Trophoblast cell (in vitro differentiated cells and primary cell): ENCODE results near the gene IGF2R.
A peak's percentile ranks its signal among the peaks of the same experiment; 100 is the strongest.

Experiments used
- DNase-seq, 2 donors: peaks; one replicate each; pipeline ENCODE4 v3.0.0-alpha.2; 2016
- H2AFZ ChIP-seq: 2 replicates; pipeline ENCODE4 v1.6.1; 2013; ENCODE audit warnings: low read length, moderate library complexity, mild to moderate bottlenecking; ENCODE audit not compliant: insufficient read depth, poor library complexity
- H2AK5ac ChIP-seq: 2 replicates; pipeline ENCODE4 v1.6.1; 2013; ENCODE audit warnings: mild to moderate bottlenecking, low read length
- H2BK120ac ChIP-seq: 2 replicates; pipeline ENCODE4 v1.6.1; 2013; ENCODE audit warnings: low read length, mild to moderate bottlenecking, moderate library complexity; ENCODE audit not compliant: insufficient read depth, poor library complexity
- H2BK12ac ChIP-seq: 2 replicates; pipeline ENCODE4 v1.6.1; 2013; ENCODE audit warnings: mild to moderate bottlenecking, low read length, moderate library complexity
- H2BK5ac ChIP-seq: 2 replicates; pipeline ENCODE4 v1.6.1; 2013; ENCODE audit warnings: low read length, low read depth, moderate library complexity, mild to moderate bottlenecking; ENCODE audit not compliant: poor library complexity
- H3K14ac ChIP-seq: 2 replicates; pipeline ENCODE4 v1.6.1; 2013; ENCODE audit warnings: mild to moderate bottlenecking, low read length
- H3K18ac ChIP-seq: 2 replicates; pipeline ENCODE4 v1.6.1; 2013; ENCODE audit warnings: mild to moderate bottlenecking, low read length
- H3K23ac ChIP-seq: 2 replicates; pipeline ENCODE4 v1.6.1; 2013; ENCODE audit warnings: low read length
- H3K27ac ChIP-seq: 2 replicates; pipeline ENCODE4 v1.5.1; 2013; ENCODE audit warnings: low read depth, mild to moderate bottlenecking, inconsistent platforms, low read length, moderate library complexity
- H3K27me3 ChIP-seq: 2 replicates; pipeline ENCODE4 v1.6.1; 2013; ENCODE audit warnings: inconsistent platforms, mild to moderate bottlenecking, low read length, moderate library complexity; ENCODE audit not compliant: insufficient read depth
- H3K36me3 ChIP-seq, 2 experiments: 1 replicate in 1 of 2; 2 replicates in 1 of 2; pipeline ENCODE4 v1.6.1; 2013; ENCODE audit warnings: low read length in 2 of 2, mild to moderate bottlenecking in 2 of 2, moderate library complexity in 1 of 2; ENCODE audit not compliant: insufficient read depth in 2 of 2, control insufficient read depth in 1 of 2
- H3K4ac ChIP-seq: 2 replicates; pipeline ENCODE4 v1.6.1; 2013; ENCODE audit warnings: low read depth, mild to moderate bottlenecking, low read length, moderate library complexity
- H3K4me1 ChIP-seq, 2 experiments: 1 replicate in 1 of 2; 2 replicates in 1 of 2; pipeline ENCODE4 v1.6.1; 2013; ENCODE audit warnings: low read length in 2 of 2, mild to moderate bottlenecking in 2 of 2, moderate library complexity in 1 of 2; ENCODE audit not compliant: insufficient read depth in 2 of 2, control insufficient read depth in 1 of 2
- H3K4me2 ChIP-seq: 2 replicates; pipeline ENCODE4 v1.6.1; 2013; ENCODE audit warnings: inconsistent platforms, mild to moderate bottlenecking, low read length, moderate library complexity
- H3K4me3 ChIP-seq: 2 replicates; pipeline ENCODE4 v1.5.1; 2013; ENCODE audit warnings: mild to moderate bottlenecking, low read depth, low read length, inconsistent platforms
- H3K79me1 ChIP-seq: one replicate; pipeline ENCODE4 v1.6.1; 2013; ENCODE audit warnings: low read length
- H3K79me2 ChIP-seq: 2 replicates; pipeline ENCODE4 v1.6.1; 2013; ENCODE audit warnings: low read length, mild to moderate bottlenecking; ENCODE audit not compliant: control insufficient read depth, insufficient read depth, poor library complexity
- H3K9ac ChIP-seq: 2 replicates; pipeline ENCODE4 v1.6.1; 2013; ENCODE audit warnings: mild to moderate bottlenecking, low read length
- H3K9me3 ChIP-seq: 2 replicates; pipeline ENCODE4 v1.6.1; 2013; ENCODE audit warnings: low read depth, mild to moderate bottlenecking, control low read depth, inconsistent platforms, low read length; ENCODE audit not compliant: insufficient read depth
- H4K12ac ChIP-seq: 2 replicates; pipeline ENCODE4 v1.6.1; 2013; ENCODE audit warnings: low read depth, mild to moderate bottlenecking, low read length, moderate library complexity
- H4K8ac ChIP-seq: 2 replicates; pipeline ENCODE4 v1.6.1; 2013; ENCODE audit warnings: low read depth, mild to moderate bottlenecking, low read length, moderate library complexity
- H4K91ac ChIP-seq: one replicate; pipeline ENCODE4 v1.6.1; 2013; ENCODE audit warnings: low read depth, mild to moderate bottlenecking, low read length, moderate library complexity
- WGBS: extraction: QIAGEN DNeasy Blood & Tissue Kit; methylation state at CpG from one replicate; pipeline ENCODE4 v1.1.7; 2013; ENCODE audit warnings: missing lambda C conversion rate; ENCODE audit not compliant: insufficient read length, insufficient coverage; ENCODE audit errors: extremely low coverage; 5-methylcytosine and 5-hydroxymethylcytosine counted together

IGF2R gene

DNA sequence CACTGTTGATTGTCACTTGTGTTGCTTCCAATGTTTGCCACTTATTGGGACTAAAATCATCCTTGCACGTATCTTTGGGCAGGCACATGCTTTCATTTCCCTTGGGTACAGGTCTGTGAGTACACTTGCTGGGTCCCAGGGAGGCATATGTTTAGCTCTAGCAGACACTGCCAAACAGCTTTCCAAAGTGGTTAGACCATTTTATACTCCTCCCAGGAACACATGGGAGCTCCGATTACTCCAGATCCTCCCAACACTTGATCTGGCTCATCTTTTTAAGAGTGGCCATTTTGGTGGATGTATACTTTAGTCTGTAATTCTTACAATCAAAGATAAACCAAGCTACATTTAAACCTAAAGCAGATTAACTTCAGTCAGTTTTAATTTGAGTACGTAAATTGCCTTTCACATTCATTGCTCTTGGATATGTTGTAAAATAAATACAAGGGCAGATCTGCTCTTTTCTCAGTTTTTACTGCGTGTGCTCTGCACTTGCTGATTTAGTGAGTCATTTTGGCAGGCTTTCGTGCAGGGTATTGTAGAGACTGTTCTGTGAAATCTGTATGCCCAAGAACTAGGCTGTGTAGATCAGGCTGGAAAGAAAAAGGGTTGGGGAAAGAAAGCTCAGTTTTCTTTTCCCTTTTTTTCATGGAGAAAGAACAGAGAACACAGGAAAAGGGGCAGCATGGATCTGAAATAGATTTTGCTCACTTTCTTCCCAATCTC lies 172.3 kb downstream of the IGF2R start:
- no peak overlapping the region for H3K4ac ChIP-seq
- no peak overlapping the region for H2BK120ac ChIP-seq
- no peak overlapping the region for H4K8ac ChIP-seq
- no peak overlapping the region for H2AK5ac ChIP-seq
- no peak overlapping the region for H2AFZ ChIP-seq
- no peak overlapping the region for H3K14ac ChIP-seq
- no peaks in the 10 kb centered on the region for H3K27me3 ChIP-seq
- H3K18ac ChIP-seq = no peak overlapping the region
- no peaks in the 10 kb centered on the region for H3K79me1 ChIP-seq
- no peak for DNase-seq
- H2BK12ac ChIP-seq = no peak overlapping the region
- H3K9ac ChIP-seq = no peak overlapping the region
- H3K4me1 ChIP-seq = peaks cover 6 to 12% of the 10 kb centered on the region in 2 experiments
- no peak overlapping the region for H3K4me3 ChIP-seq
- H2BK5ac ChIP-seq = no peak overlapping the region
- H3K4me2 ChIP-seq = no peak overlapping the region
- H3K36me3 ChIP-seq = peaks cover 4% of the 10 kb centered on the region in 2 experiments
- H3K9me3 ChIP-seq = peaks cover 1% of the 10 kb centered on the region
- no CpG with 5 or more reads among the region's 5 CpGs for WGBS
- H3K23ac ChIP-seq = no peak overlapping the region
- H3K79me2 ChIP-seq = no peaks in the 10 kb centered on the region
- no peak overlapping the region for H3K27ac ChIP-seq
- H4K91ac ChIP-seq = no peak overlapping the region
- H4K12ac ChIP-seq = no peak overlapping the region

DNA sequence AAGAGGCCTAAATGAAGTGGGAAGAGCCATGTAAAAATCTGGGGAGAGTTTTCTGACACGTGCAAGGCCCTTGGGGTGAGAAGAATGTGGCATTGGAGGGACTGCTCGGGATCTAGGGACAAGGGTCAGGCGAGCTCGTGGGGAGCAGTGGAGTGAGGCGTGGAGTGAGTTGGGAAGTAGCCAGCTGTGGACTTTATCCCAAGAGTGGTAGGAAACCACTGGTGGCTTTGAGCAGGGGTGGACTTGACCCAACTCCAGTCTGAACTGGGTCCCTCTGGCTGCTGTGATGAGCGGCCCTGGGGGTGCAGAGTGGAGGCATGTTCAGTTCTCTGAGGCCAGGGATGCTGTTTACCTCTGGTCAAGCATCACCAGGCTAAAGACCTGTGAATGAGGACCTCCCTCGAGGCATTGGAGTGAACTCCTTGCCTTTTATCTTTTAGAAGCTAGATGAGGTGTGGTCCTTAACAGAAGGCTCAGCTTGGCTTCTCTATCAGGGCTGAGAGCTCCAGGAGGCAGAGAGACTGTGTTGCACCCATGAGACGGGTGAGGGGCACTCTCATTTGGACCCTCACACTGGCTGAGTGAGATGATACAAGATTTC lies 173.3 kb downstream of the IGF2R start:
- H2BK12ac ChIP-seq = no peak overlapping the region
- H2BK5ac ChIP-seq = no peak overlapping the region
- no peak overlapping the region for H3K4me3 ChIP-seq
- no peak overlapping the region for H2AFZ ChIP-seq
- no peak overlapping the region for H3K9ac ChIP-seq
- no peak overlapping the region for H2BK120ac ChIP-seq
- no peak overlapping the region for H3K4me2 ChIP-seq
- H3K27me3 ChIP-seq = no peaks in the 10 kb centered on the region
- no peaks in the 10 kb centered on the region for H3K79me1 ChIP-seq
- no peak overlapping the region for H4K12ac ChIP-seq
- no peak overlapping the region for H4K8ac ChIP-seq
- no CpG with 5 or more reads among the region's 8 CpGs for WGBS
- peaks cover 4% of the 10 kb centered on the region in 2 experiments for H3K36me3 ChIP-seq
- peaks cover 1% of the 10 kb centered on the region for H3K9me3 ChIP-seq
- no peaks in the 10 kb centered on the region for H3K79me2 ChIP-seq
- no peak overlapping the region for H3K27ac ChIP-seq
- no peak overlapping the region for H4K91ac ChIP-seq
- DNase-seq = no peak
- no peak overlapping the region for H3K14ac ChIP-seq
- H3K23ac ChIP-seq = no peak overlapping the region
- no peak overlapping the region for H3K4ac ChIP-seq
- peaks cover 6 to 12% of the 10 kb centered on the region in 2 experiments for H3K4me1 ChIP-seq
- no peak overlapping the region for H2AK5ac ChIP-seq
- H3K18ac ChIP-seq = no peak overlapping the region

DNA sequence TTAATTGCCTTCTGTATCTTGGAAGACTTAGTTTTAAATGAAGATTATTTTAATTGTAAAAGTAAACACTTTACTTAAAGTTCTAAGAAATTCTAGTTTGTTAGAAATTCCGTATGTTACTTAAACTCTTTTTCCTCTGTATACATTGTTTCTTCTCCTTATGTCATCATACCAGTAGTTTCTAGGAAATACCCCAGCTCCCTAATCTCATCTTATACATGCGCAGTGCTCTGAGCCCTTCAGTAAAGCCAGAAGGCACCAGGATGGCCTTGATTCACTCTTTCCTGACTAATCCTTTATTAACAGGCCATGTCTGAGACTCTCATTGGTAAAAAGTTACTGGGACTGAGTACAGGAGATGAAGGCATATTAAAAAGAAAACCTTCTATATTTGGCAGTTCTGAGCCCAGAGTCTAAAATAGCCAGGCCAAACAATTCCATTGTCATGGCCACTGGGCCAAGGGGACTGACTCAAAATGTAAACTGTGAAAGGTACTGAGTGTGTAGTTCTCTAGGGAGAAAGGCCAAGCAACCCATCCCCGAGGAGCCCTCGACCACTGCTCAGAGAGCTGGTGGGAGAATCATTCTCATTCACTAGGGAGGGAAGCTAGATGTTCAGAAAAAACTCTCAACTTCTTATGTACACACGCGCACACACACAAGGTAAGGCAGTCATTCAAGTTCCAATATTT lies 177.7 kb downstream of the IGF2R start:
- H2AK5ac ChIP-seq = no peak overlapping the region
- H2BK5ac ChIP-seq = no peak overlapping the region
- no peak overlapping the region for H3K23ac ChIP-seq
- H3K27me3 ChIP-seq = no peaks in the 10 kb centered on the region
- H3K9ac ChIP-seq = no peak overlapping the region
- H3K4me3 ChIP-seq = no peak overlapping the region
- H3K79me2 ChIP-seq = no peaks in the 10 kb centered on the region
- no peaks in the 10 kb centered on the region for H3K9me3 ChIP-seq
- no peak overlapping the region for H3K4me2 ChIP-seq
- no peak overlapping the region for H3K18ac ChIP-seq
- no peaks in the 10 kb centered on the region for H3K79me1 ChIP-seq
- no peak overlapping the region for H4K12ac ChIP-seq
- H3K36me3 ChIP-seq = peaks cover 2 to 4% of the 10 kb centered on the region in 2 experiments
- H3K14ac ChIP-seq = no peak overlapping the region
- H3K27ac ChIP-seq = no peak overlapping the region
- H3K4me1 ChIP-seq = peaks cover 0 to 4% of the 10 kb centered on the region in 2 experiments
- H2AFZ ChIP-seq = no peak overlapping the region
- no peak overlapping the region for H2BK12ac ChIP-seq
- no peak overlapping the region for H4K91ac ChIP-seq
- no peak overlapping the region for H4K8ac ChIP-seq
- no peak overlapping the region for H3K4ac ChIP-seq
- peak in 1 of 2 donors; percentile 39 for DNase-seq
- no peak overlapping the region for H2BK120ac ChIP-seq
- no CpG with 5 or more reads among the region's 6 CpGs for WGBS

DNA sequence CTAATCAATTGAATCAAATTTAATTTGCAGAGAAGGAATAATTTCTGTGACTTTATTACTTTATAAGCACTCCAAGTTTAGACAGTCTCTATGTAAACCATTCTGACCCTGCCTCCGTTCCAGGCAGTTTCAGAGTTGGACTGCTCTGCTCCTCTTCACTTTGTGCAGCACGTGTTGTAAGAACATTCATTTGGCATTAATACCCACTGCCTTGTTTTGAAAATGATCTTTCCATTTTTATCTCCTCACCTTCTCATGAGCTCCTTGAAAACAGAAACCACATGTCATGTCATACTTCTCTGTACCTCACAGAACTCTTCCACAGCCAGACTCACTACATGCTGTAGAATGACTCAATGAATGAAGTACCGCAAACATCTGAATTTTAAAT lies 178.3 kb downstream of the IGF2R start:
- no peak overlapping the region for H4K8ac ChIP-seq
- no peak overlapping the region for H2BK12ac ChIP-seq
- no peak overlapping the region for H2BK120ac ChIP-seq
- H3K4me2 ChIP-seq = no peak overlapping the region
- H2AK5ac ChIP-seq = no peak overlapping the region
- no peaks in the 10 kb centered on the region for H3K79me2 ChIP-seq
- no peak overlapping the region for H3K23ac ChIP-seq
- H3K27ac ChIP-seq = no peak overlapping the region
- H3K4ac ChIP-seq = no peak overlapping the region
- H3K79me1 ChIP-seq = no peaks in the 10 kb centered on the region
- no peaks in the 10 kb centered on the region for H3K9me3 ChIP-seq
- DNase-seq = no peak
- H2AFZ ChIP-seq = no peak overlapping the region
- H4K12ac ChIP-seq = no peak overlapping the region
- WGBS = no CpG with 5 or more reads among the region's 3 CpGs
- no peaks in the 10 kb centered on the region for H3K27me3 ChIP-seq
- H3K4me1 ChIP-seq = peaks cover 0 to 4% of the 10 kb centered on the region in 2 experiments
- H3K14ac ChIP-seq = no peak overlapping the region
- H4K91ac ChIP-seq = no peak overlapping the region
- H3K4me3 ChIP-seq = no peak overlapping the region
- H3K36me3 ChIP-seq = peaks cover 2 to 4% of the 10 kb centered on the region in 2 experiments
- no peak overlapping the region for H3K18ac ChIP-seq
- H3K9ac ChIP-seq = no peak overlapping the region
- H2BK5ac ChIP-seq = no peak overlapping the region
